Anterior cingulate cortex (tissue), 58 donors: ENCODE measurements around the gene CFAP299.
A peak's percentile ranks its signal among the peaks of the same experiment; 100 is the strongest.
"Not testable (repeated sequence)": the region's sequence is repeated elsewhere in the genome, so short reads cannot be mapped to it uniquely, and the experiment has no call there.

Source experiments
- DNase-seq, 58 donors: peaks; one replicate each; lab custom pipeline; 2025; lab: John Stamatoyannopoulos, UW

Gene CFAP299

GRCh38 chr4:80324171-80324570 is 11.4 kb upstream of the CFAP299 start:
- no peak for DNase-seq

DNA sequence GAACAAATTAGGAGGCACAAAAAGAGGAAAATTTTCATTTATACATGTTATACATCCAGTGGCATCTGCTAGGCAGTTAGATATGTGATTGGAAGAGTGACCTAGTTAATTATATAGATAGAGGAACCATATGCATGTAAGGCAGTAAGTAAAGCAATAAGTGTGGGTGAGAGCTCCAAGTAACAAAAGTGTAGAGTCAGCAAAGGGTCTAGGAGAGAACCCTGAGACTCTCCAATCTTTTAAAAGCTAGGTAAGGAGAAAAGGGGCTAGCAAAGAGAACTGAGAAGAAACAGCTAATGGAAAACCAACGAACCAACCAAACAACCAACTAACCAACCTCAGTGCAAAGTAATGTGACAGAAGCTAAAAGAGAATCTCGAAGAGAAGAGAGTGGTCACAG is 3.8 kb upstream of the CFAP299 start:
- no peak for DNase-seq

- no peak for DNase-seq
Observed at GRCh38 chr4:80333121-80333520, 2.4 kb upstream of the CFAP299 start.

GRCh38 chr4:80334568-80334967 is 962 bp upstream of the CFAP299 start:
- DNase-seq = no peak

GRCh38 chr4:80335226-80335553 is 340 bp upstream of the CFAP299 start:
- DNase-seq = no peak

GRCh38 chr4:80336582-80336981 is 1.1 kb downstream of the CFAP299 start:
- DNase-seq = peak in 4 of 58 donors; percentile 0 to 4 (median 4)

DNA sequence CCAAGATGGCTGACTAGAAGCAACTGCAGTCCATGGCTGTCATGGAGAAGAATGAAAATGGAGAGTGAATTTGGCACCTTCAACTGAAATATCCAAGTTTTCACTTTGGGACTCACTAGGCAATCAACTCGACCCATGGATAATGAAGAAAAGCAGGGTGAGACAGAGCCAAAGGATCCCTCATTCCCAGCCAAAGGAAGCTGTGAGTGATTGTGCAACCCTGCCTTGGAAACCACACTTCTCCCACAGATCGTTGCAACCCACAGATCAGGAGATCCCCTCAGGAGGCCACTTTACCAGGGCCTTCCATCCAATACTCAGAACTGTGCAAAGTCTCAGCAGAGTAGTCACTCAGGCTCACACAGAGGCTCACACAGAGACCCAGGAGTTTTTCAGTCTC is 4.5 kb downstream of the CFAP299 start:
- no peak for DNase-seq

GRCh38 chr4:80342684-80343083 is 7.2 kb downstream of the CFAP299 start:
- DNase-seq = not testable (repeated sequence)

DNA sequence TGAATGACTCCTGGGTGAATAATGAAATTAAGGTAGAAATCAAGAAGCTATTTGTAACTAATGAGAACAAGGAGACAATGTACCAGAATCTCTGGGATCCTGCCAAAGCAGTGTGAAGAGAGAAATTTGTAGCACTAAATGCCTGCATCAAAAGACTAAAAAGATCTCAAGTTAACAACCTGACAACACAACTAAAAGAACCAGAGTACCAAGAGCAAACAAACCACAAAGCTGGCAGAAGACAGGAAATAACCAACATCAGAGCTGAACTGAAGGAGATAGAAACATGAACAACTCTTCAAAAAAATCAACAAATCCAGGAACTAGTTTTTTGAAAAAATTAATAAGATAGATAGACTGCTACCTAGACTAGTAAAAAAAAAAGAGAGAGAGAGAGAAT is 8.4 kb downstream of the CFAP299 start:
- no peak for DNase-seq

DNA sequence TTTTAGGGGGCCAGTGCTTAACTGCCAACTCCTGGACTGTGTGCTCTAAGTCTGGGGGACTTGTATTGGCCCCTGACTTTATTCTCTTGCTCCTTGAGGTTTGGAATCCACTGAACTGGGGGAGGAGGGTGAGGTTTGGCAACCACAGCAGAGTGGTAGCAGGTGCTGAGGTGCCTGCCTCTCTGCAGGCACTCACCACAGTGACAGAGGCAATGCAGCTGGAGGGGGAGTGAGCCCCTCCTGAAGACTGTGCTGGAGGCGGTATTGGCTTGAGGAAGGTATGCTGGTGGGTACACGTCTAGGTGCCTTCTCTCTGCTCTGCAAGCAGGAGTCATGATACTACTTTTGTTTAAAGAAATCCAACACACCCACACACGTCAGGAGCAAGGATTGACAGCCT is 24.6 kb downstream of the CFAP299 start:
- DNase-seq = no peak

GRCh38 chr4:80360900-80361299 is 25.4 kb downstream of the CFAP299 start:
- DNase-seq = no peak

DNA sequence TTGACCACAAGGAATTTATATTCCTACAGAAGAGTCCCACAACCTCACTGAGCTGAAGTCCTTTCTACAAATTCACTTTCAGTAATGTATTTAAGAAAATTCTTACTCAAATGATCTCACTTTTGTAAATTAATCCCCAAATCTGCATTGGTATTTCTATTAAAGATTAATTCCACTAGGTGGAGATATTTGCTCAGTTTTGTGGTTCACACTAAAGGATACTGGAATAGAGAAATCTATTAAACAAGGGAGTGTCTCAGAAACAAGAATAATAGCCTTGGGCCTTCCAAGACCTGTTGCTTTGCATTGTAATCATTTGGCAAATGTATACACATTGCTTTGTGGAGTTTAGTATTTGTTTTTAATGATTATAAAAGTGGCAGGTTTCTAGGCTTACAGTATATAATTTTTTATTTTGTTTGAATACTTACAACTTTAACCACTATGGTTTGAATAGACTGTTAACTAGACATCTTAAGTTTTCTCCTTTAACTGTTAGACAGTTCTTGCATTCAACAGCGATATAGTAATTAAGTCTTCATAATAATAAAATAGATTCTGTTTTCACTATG is 25.9 kb downstream of the CFAP299 start:
- no peak for DNase-seq

GRCh38 chr4:80362578-80363181 is 27.1 kb downstream of the CFAP299 start:
- peak in 23 of 58 donors; percentile 2 to 61 (median 12) for DNase-seq

- DNase-seq = peak in 7 of 58 donors; percentile 4 to 44 (median 11)
Observed at GRCh38 chr4:80365928-80366327, 30.4 kb downstream of the CFAP299 start.

DNA sequence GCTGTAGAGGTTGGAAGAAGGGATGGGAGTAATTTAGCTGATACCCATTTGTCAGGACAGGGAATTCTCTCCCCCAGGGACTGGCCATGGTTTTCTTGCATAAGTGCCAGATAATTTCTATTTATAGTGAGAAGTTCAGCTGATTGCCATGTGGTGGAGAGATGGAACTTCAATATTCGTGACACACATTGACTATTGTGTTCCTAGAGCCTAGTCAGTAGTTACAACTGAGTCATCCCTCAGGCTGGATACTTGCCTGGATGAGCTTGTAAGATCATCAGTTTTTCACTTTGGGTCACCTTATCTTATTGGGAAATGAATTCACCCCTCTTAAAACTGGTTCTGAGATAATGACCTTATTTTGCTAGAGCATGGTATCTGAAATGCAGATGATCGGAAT is 32.2 kb downstream of the CFAP299 start:
- DNase-seq = no peak

- DNase-seq = no peak
Observed at GRCh38 chr4:80370635-80371034, 35.1 kb downstream of the CFAP299 start.

DNA sequence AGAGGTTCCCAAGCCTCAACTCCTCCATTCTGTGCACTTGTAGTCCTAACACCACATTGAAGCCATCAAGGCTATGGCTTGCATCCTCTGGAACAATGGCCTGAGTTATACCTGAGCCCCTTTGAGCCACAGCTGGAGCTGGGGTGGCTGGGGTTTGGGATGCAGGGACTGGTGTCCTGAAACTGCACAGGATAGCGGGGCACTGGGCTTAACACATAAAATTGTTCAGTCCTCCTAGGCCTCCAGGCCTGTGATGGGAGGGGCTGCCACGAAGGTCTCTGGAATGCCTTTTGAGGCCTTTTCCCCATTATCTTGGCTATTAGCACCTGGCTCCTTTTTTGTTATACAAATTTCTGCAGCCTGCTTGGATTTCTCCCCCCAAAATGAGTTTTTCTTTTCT is 35.5 kb downstream of the CFAP299 start:
- no peak for DNase-seq

DNA sequence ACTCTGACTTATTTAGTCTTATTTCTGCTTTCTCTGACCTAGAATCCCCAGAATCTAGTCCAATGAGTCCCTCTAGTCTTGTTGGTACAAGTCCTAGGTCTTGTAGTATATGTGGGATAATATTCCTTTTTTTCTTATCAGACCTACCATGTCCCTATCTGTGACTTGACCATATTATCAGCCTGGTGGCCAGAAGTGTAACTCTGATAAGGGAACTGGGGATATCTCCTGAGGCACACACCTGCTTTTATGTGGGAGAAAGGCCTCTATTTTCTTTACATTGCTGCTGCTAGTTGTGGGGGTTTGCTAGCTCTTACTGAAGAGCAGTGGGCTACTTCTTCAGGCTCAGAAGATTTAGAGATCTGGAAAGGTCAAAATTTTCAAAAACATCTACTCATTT is 38.6 kb downstream of the CFAP299 start:
- DNase-seq = no peak

- no peak for DNase-seq
Observed at GRCh38 chr4:80382090-80382832, 46.7 kb downstream of the CFAP299 start.

DNA sequence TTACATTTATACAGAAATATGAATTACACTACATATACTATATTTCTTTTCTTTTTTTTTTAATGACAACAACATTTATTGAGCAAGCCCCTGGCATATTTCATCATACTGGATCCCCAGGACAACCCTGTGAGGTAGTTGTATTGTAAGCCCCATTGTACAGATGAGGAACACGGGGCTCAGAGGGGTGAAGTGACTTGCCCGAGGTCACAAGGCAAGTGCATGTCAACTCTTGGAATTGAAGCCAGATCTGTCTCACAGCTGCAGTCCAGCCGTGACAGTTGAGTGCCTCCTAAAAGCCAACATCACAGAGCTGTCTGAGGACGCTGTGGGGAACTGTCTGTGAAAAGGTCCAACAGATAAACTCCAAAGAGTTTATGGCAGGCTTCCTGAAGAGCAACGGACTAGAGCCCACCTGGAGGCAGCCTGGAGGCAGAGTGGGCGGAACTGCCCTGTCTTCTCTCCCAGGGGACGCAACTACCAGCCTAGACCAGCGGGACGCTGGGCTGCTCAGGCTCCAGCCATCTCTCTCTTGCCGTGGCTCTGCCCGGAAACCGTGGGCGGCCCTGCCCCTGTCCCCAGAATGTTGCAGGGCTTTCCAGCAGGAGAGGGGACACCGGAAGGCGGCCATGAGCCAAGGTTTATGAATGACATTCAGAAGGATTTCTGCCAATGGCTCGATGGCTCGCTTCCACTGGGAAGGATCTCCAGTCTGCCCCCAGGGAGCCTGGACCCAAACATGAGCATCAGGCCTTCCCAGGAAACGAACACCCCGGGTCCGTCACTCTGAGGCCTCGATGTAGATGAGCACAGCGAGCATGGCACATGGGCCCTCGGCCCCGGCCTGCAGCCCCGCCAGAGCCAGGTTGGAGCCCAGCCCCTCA is 50.1 kb downstream of the CFAP299 start:
- no peak for DNase-seq

DNA sequence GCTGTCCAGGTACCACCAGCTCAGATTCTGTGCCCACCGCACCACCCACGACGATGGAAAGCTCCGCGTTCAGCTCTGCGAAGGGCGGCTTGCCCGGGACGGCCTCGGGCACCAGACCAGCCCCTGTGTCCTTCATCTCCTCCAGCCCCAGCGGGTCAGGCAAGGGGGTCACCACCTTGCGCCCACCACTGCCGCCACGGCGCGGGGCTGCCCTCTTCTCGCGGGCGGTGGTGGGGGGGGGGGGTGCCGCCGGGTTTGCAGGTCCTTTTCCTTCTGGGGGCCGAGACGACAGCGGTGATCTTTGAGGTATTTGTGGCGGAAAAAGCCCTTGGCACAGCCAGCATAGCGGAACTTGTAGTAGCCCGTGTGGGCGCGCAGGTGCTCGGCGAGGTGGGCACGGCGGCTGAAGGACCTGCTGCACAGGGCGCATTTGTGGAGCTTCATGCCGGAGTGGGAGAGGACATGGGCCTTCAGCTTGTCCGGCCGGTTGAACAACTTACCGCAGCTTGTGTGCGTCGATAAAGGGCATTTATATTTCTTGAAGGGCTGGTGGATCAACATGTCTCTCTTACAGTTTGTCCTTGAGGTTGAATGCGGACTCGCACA is 50.9 kb downstream of the CFAP299 start:
- DNase-seq = no peak
